NB4 (cell line): ENCODE data around the gene ZFP36L2.

Experiments
- CTCF ChIP-seq: IDR thresholded peaks from one replicate; pipeline ENCODE4 v1.5.1; 2012; ENCODE audit warnings: low read depth, low read length
- MAX ChIP-seq: IDR thresholded peaks from 2 replicates; pipeline ENCODE4 v1.6.1; 2011; ENCODE audit warnings: low read depth, low read length
- POLR2A ChIP-seq: IDR thresholded peaks from 2 replicates; pipeline ENCODE4 v1.6.1; 2011; ENCODE audit warnings: mild to moderate bottlenecking; ENCODE audit not compliant: insufficient read length; ENCODE audit errors: extremely low read depth

- TF ChIP-seq POLR2A (no peak), CTCF (no peak), MAX (peak; percentile 85)
These were observed 1.2 kb downstream of the ZFP36L2 start for GRCh38 chr2:43225093-43225787.
